IPS DF 19.7 (cell line): Measurements from ENCODE around the gene GARS1.

Experiments
- DNase-seq: peaks from one replicate; pipeline ENCODE4 v3.0.0-alpha.2; 2013; ENCODE audit warnings: low read depth, low spot score

The GARS1 gene

GRCh38 chr7:30681815-30682211 lies 87.1 kb downstream of the GARS1 start:
- no peak for DNase-seq

- no peak for DNase-seq
Observed at GRCh38 chr7:30682212-30683083, 87.8 kb downstream of the GARS1 start, which contains the start of gene CRHR2. TSS of gene CRHR2 (minus strand) at chr7:30682456. CDS start at chr7:30682280, 176 bp downstream.

GRCh38 chr7:30683306-30683705 lies 88.6 kb downstream of the GARS1 start:
- DNase-seq, result no peak
